GM12878 (cell line): ENCODE measurements around the gene DUSP7. TPM values are rescaled to one million over a fixed set of nuclear protein-coding genes. Genes with fewer than 3 reads are reported as not detected.

Experiments
- ATF7 ChIP-seq: fragments of 450-650 bp; IDR thresholded peaks from 2 replicates; pipeline ENCODE4 v1.6.1; 2016; ENCODE audit warnings: low read depth, mild to moderate bottlenecking
- BCL11A ChIP-seq: IDR thresholded peaks from 2 replicates; pipeline ENCODE4 v1.6.1; 2011; ENCODE audit warnings: low read depth, low read length
- HCFC1 ChIP-seq: fragments of 150-350 bp; IDR thresholded peaks from 2 replicates; pipeline ENCODE4 v1.6.1; 2014; ENCODE audit warnings: low read length
- MEF2B ChIP-seq: fragments of 450-650 bp; IDR thresholded peaks from 2 replicates; pipeline ENCODE4 v1.6.1; 2018; ENCODE audit warnings: mild to moderate bottlenecking, moderate library complexity; ENCODE audit not compliant: partially characterized antibody, poor library complexity, severe bottlenecking
- MXI1 ChIP-seq: fragments of 150-350 bp; IDR thresholded peaks from 2 replicates; pipeline ENCODE4 v1.6.1; 2011; ENCODE audit warnings: low read depth, mild to moderate bottlenecking, inconsistent platforms, low read length, improper control_type of control experiment
- PKNOX1 ChIP-seq: fragments of 450-650 bp; IDR thresholded peaks from 2 replicates; pipeline ENCODE4 v1.6.1; 2016; ENCODE audit warnings: mild to moderate bottlenecking
- SMAD5 ChIP-seq: IDR thresholded peaks from 2 replicates; pipeline ENCODE4 v1.6.1; 2016; ENCODE audit warnings: antibody characterized with exemption, low read depth
- SMARCA5 ChIP-seq: fragments of 450-650 bp; IDR thresholded peaks from 2 replicates; pipeline ENCODE4 v1.6.1; 2017; ENCODE audit warnings: mild to moderate bottlenecking
- TBL1XR1 ChIP-seq: IDR thresholded peaks from 2 replicates; pipeline ENCODE4 v1.6.1; 2012; ENCODE audit warnings: low read depth, low read length, improper control_type of control experiment
- ZNF384 ChIP-seq: IDR thresholded peaks from 2 replicates; pipeline ENCODE4 v1.6.1; 2012; ENCODE audit warnings: low read depth, mild to moderate bottlenecking, low read length, improper control_type of control experiment, borderline replicate concordance
- polyA plus RNA-seq, 11 experiments: library from polyadenylated mRNA; depleted of rRNA in 4 of 11; unstranded in 6 of 11; stranded (reverse) in 5 of 11; fragments of >200 nt; fragmentation: Nextera tagmentation in 4 of 11; fragmentation: Illumina TruSeq in 1 of 11; extraction: Ambion mirVana in 4 of 11; extraction: Trizol in 1 of 11; gene quantifications; 1 replicate in 1 of 11; 2 replicates in 10 of 11; pipeline versions ENCODE4 v1.2.1 to v1.2.3, GENCODE V29; 2011 to 2016; ENCODE audit warnings: inconsistent platforms in 2 of 11, missing spikeins in 2 of 11, low read depth in 1 of 11
- total RNA-seq, 4 experiments: library from RNA; depleted of rRNA in 3 of 4; stranded (reverse); fragments of >200 nt in 3 of 4; fragmentation: Illumina TruSeq in 1 of 4; extraction: Trizol in 1 of 4; gene quantifications; 2 replicates each; pipeline versions ENCODE4 v1.2.1 to v1.2.3, GENCODE V29; 2013 to 2021
- TF ChIP-seq, protein P1 (sequence below): fragments of 450-650 bp; IDR thresholded peaks from 2 replicates; pipeline ENCODE4 v1.6.1; 2017; ENCODE audit warnings: mild to moderate bottlenecking, low read depth, inconsistent platforms; ENCODE audit not compliant: poor library complexity, severe bottlenecking
- TF ChIP-seq, protein P2 (sequence below): IDR thresholded peaks from 2 replicates; pipeline ENCODE4 v1.6.1; 2011; ENCODE audit warnings: mild to moderate bottlenecking, low read depth, low read length, moderate library complexity; ENCODE audit not compliant: insufficient replicate concordance
- TF ChIP-seq, protein P3 (sequence below): IDR thresholded peaks from 2 replicates; pipeline ENCODE4 v1.6.1; 2012; ENCODE audit warnings: mild to moderate bottlenecking, low read depth, low read length
- TF ChIP-seq, protein P4 (sequence below): IDR thresholded peaks from 2 replicates; pipeline ENCODE4 v1.6.1; 2012; ENCODE audit warnings: low read length, inconsistent platforms
- TF ChIP-seq, protein P5 (sequence below), 3 experiments: IDR thresholded peaks in 2 of 3; conservative IDR thresholded peaks in 1 of 3; 2 replicates each; pipeline ENCODE4 v1.5.1; 2011; ENCODE audit warnings: low read depth in 3 of 3, low read length in 3 of 3, mild to moderate bottlenecking in 3 of 3, control low read depth in 2 of 3, moderate library complexity in 2 of 3, inconsistent platforms in 1 of 3, mixed read lengths in 1 of 3; ENCODE audit not compliant: control insufficient read depth in 2 of 3, insufficient read depth in 1 of 3; ENCODE audit errors: extremely low read depth in 1 of 3

DUSP7 gene
- total and polyA plus RNA-seq, 10 of the 15 experiments (the other 5 are each of a cell fraction or from before 2014, with no cell fraction given): 0.73 to 17.0 (median 7.9) TPM

DNA sequence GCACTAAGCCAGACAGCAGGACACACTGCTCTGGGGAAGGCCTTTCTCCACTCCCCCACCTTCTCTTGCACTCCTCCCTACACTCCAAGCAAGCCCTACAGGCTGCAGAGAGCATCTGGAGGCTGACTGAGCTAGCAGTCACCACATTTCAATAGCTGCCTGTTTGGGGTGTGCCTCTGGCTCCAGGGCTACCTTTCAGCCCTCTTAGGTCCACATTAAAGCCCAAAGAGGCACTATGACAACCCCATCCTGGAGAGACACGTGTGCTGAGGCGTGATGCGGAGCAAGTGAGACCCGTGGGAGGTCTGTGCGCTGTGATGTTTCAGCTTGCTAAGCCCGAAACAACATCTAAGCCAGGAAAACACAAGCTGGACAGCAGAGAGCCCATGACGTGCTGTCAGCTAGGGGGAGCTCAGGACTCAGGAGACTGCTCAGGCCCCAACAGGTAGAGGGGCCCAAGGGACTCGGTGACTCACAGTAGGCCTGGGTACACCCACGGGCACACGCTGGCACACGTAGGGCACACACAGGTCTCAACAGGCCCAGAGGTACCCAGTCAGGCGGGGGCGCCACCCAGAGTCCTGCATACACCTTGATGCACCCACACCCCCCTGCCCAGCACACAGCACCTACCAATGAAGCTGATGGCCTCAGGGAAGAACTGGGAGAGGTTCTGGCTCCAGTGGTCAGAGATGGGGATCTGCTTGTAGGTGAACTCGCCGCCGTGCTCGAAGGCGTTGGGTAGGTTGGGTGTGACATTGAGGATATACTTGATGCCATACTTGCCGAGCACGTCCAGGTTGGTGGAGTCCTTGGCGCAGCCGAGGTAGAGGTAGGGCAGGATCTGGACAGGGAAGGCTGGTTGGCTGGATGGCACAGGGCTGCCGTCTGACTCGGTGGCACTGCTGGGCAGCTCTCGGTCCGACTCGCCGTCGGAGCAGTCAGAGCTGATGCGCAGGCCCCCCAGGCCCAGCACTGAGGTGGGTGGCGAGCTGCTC, 2.8 kb downstream of the DUSP7 start (continued):
- TF ChIP-seq, protein P1, sequence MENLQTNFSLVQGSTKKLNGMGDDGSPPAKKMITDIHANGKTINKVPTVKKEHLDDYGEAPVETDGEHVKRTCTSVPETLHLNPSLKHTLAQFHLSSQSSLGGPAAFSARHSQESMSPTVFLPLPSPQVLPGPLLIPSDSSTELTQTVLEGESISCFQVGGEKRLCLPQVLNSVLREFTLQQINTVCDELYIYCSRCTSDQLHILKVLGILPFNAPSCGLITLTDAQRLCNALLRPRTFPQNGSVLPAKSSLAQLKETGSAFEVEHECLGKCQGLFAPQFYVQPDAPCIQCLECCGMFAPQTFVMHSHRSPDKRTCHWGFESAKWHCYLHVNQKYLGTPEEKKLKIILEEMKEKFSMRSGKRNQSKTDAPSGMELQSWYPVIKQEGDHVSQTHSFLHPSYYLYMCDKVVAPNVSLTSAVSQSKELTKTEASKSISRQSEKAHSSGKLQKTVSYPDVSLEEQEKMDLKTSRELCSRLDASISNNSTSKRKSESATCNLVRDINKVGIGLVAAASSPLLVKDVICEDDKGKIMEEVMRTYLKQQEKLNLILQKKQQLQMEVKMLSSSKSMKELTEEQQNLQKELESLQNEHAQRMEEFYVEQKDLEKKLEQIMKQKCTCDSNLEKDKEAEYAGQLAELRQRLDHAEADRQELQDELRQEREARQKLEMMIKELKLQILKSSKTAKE: no peak
- TF ChIP-seq ZNF384 (no peak), MEF2B (peak; percentile 83), PKNOX1 (peak; percentile 47; the same call in 1 of the 2 replicates), HCFC1 (no peak), MXI1 (peak; percentile 69), BCL11A (no peak), SMARCA5 (peak; percentile 13), SMAD5 (no peak), TBL1XR1 (no peak), ATF7 (0 out of 2 replicates have a peak, but pooled peaks have one; percentile 23)
- TF ChIP-seq, protein P2, sequence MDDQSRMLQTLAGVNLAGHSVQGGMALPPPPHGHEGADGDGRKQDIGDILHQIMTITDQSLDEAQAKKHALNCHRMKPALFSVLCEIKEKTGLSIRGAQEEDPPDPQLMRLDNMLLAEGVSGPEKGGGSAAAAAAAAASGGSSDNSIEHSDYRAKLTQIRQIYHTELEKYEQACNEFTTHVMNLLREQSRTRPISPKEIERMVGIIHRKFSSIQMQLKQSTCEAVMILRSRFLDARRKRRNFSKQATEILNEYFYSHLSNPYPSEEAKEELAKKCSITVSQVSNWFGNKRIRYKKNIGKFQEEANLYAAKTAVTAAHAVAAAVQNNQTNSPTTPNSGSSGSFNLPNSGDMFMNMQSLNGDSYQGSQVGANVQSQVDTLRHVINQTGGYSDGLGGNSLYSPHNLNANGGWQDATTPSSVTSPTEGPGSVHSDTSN: peak; percentile 9
- TF ChIP-seq, protein P3, sequence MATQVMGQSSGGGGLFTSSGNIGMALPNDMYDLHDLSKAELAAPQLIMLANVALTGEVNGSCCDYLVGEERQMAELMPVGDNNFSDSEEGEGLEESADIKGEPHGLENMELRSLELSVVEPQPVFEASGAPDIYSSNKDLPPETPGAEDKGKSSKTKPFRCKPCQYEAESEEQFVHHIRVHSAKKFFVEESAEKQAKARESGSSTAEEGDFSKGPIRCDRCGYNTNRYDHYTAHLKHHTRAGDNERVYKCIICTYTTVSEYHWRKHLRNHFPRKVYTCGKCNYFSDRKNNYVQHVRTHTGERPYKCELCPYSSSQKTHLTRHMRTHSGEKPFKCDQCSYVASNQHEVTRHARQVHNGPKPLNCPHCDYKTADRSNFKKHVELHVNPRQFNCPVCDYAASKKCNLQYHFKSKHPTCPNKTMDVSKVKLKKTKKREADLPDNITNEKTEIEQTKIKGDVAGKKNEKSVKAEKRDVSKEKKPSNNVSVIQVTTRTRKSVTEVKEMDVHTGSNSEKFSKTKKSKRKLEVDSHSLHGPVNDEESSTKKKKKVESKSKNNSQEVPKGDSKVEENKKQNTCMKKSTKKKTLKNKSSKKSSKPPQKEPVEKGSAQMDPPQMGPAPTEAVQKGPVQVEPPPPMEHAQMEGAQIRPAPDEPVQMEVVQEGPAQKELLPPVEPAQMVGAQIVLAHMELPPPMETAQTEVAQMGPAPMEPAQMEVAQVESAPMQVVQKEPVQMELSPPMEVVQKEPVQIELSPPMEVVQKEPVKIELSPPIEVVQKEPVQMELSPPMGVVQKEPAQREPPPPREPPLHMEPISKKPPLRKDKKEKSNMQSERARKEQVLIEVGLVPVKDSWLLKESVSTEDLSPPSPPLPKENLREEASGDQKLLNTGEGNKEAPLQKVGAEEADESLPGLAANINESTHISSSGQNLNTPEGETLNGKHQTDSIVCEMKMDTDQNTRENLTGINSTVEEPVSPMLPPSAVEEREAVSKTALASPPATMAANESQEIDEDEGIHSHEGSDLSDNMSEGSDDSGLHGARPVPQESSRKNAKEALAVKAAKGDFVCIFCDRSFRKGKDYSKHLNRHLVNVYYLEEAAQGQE: peak; percentile 58; the same call in 1 of the 2 replicates
- TF ChIP-seq, protein P4, sequence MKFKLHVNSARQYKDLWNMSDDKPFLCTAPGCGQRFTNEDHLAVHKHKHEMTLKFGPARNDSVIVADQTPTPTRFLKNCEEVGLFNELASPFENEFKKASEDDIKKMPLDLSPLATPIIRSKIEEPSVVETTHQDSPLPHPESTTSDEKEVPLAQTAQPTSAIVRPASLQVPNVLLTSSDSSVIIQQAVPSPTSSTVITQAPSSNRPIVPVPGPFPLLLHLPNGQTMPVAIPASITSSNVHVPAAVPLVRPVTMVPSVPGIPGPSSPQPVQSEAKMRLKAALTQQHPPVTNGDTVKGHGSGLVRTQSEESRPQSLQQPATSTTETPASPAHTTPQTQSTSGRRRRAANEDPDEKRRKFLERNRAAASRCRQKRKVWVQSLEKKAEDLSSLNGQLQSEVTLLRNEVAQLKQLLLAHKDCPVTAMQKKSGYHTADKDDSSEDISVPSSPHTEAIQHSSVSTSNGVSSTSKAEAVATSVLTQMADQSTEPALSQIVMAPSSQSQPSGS: no peak
- TF ChIP-seq, protein P5, sequence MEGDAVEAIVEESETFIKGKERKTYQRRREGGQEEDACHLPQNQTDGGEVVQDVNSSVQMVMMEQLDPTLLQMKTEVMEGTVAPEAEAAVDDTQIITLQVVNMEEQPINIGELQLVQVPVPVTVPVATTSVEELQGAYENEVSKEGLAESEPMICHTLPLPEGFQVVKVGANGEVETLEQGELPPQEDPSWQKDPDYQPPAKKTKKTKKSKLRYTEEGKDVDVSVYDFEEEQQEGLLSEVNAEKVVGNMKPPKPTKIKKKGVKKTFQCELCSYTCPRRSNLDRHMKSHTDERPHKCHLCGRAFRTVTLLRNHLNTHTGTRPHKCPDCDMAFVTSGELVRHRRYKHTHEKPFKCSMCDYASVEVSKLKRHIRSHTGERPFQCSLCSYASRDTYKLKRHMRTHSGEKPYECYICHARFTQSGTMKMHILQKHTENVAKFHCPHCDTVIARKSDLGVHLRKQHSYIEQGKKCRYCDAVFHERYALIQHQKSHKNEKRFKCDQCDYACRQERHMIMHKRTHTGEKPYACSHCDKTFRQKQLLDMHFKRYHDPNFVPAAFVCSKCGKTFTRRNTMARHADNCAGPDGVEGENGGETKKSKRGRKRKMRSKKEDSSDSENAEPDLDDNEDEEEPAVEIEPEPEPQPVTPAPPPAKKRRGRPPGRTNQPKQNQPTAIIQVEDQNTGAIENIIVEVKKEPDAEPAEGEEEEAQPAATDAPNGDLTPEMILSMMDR (IDR thresholded peaks at IDR 0.05 in 2 of 3, conservative IDR thresholded peaks at IDR 0.05 in 1 of 3; ENCODE audit: control insufficient read depth in 2 of 3, extremely low read depth in 1 of 3, insufficient read depth in 1 of 3, low read depth in 3 of 3, low read length in 3 of 3): peak; percentile 46 to 74 (median 54); a peak in 4 of 6 replicates
